ACC112 (cell line): ENCODE results near the gene SLAMF6.
"Not testable (repeated sequence)": the region's sequence is repeated elsewhere in the genome, so short reads cannot be mapped to it uniquely, and the experiment has no call there.

Experiments
- H2AFZ ChIP-seq: fragments of 200-600 bp; sonication (generic); one replicate; pipeline ENCODE4 v1.6.0; 2017; ENCODE audit warnings: antibody characterized with exemption, low read length; ENCODE audit not compliant: unreplicated experiment
- H3K27ac ChIP-seq: fragments of 200-600 bp; sonication (generic); 2 replicates; pipeline ENCODE4 v1.5.1; 2014; ENCODE audit warnings: low read depth, mild to moderate bottlenecking, antibody characterized with exemption, low read length, moderate library complexity
- H3K27me3 ChIP-seq: fragments of 200-600 bp; sonication (generic); 2 replicates; pipeline ENCODE4 v1.6.1; 2014; ENCODE audit warnings: mild to moderate bottlenecking, antibody characterized with exemption, low read length, moderate library complexity, mixed read lengths; ENCODE audit not compliant: insufficient read depth
- H3K36me3 ChIP-seq: fragments of 200-600 bp; sonication (generic); 2 replicates; pipeline ENCODE4 v1.6.1; 2016; ENCODE audit warnings: mild to moderate bottlenecking, antibody characterized with exemption, low read length, moderate library complexity, mixed read lengths; ENCODE audit not compliant: insufficient read depth
- H3K4me1 ChIP-seq: fragments of 200-600 bp; sonication (generic); one replicate; pipeline ENCODE4 v1.6.1; 2016; ENCODE audit warnings: low read length, mixed read lengths; ENCODE audit not compliant: insufficient read depth, unreplicated experiment, control insufficient read depth
- H3K4me3 ChIP-seq: fragments of 200-600 bp; sonication (generic); 2 replicates; pipeline ENCODE4 v1.5.1; 2014; ENCODE audit warnings: mild to moderate bottlenecking, low read depth, low read length
- H3K79me2 ChIP-seq: fragments of 200-600 bp; sonication (generic); one replicate; pipeline ENCODE4 v1.6.0; 2016; ENCODE audit warnings: low read length; ENCODE audit not compliant: control insufficient read depth, unreplicated experiment, insufficient read depth

SLAMF6 gene

GRCh38 chr1:160488347-160489058 lies 34.6 kb downstream of the SLAMF6 start:
- Histone ChIP-seq H3K79me2 (no peaks in the 10 kb centered on the region), H2AFZ (no peak overlapping the region), H3K4me3 (no peak overlapping the region), H3K27ac (no peak overlapping the region), H3K36me3 (no peaks in the 10 kb centered on the region), H3K27me3 (peaks cover 50% of the 10 kb centered on the region), H3K4me1 (no peaks in the 10 kb centered on the region)

GRCh38 chr1:160486453-160486852 lies 36.6 kb downstream of the SLAMF6 start:
- no peaks in the 10 kb centered on the region for H3K4me1 ChIP-seq
- H3K27ac ChIP-seq = no peak overlapping the region

GRCh38 chr1:160483505-160484185 lies 39.4 kb downstream of the SLAMF6 start:
- Histone ChIP-seq H2AFZ (no peak overlapping the region), H3K4me1 (no peaks in the 10 kb centered on the region), H3K36me3 (no peaks in the 10 kb centered on the region), H3K27ac (no peak overlapping the region), H3K4me3 (no peak overlapping the region), H3K79me2 (no peaks in the 10 kb centered on the region), H3K27me3 (peaks cover 26% of the 10 kb centered on the region)

More at GRCh38 chr1:160486453-160486852, 36.6 kb downstream of the SLAMF6 start:
- H2AFZ ChIP-seq = no peak overlapping the region
- no peaks in the 10 kb centered on the region for H3K36me3 ChIP-seq
- H3K79me2 ChIP-seq = no peaks in the 10 kb centered on the region
- peaks cover 52% of the 10 kb centered on the region for H3K27me3 ChIP-seq
- no peak overlapping the region for H3K4me3 ChIP-seq

GRCh38 chr1:160481979-160482596 lies 41.0 kb downstream of the SLAMF6 start:
- H3K36me3 ChIP-seq = no peaks in the 10 kb centered on the region
- H3K4me3 ChIP-seq = no peak overlapping the region
- H3K27me3 ChIP-seq = peaks cover 13% of the 10 kb centered on the region
- H3K79me2 ChIP-seq = no peaks in the 10 kb centered on the region
- no peak overlapping the region for H3K27ac ChIP-seq
- H3K4me1 ChIP-seq = no peaks in the 10 kb centered on the region
- no peak overlapping the region for H2AFZ ChIP-seq

GRCh38 chr1:160480781-160481180 lies 42.3 kb downstream of the SLAMF6 start:
- H3K4me3 ChIP-seq, H2AFZ ChIP-seq, H3K79me2 ChIP-seq, H3K36me3 ChIP-seq, H3K4me1 ChIP-seq, H3K27me3 ChIP-seq, H3K27ac ChIP-seq: not testable (repeated sequence)

GRCh38 chr1:160479091-160479490 lies 44.0 kb downstream of the SLAMF6 start:
- not testable (repeated sequence) for H3K4me1 ChIP-seq, H3K27me3 ChIP-seq, H3K79me2 ChIP-seq, H3K27ac ChIP-seq, H3K36me3 ChIP-seq, H3K4me3 ChIP-seq, H2AFZ ChIP-seq

GRCh38 chr1:160474392-160475242 lies 48.4 kb downstream of the SLAMF6 start:
- H3K27ac ChIP-seq = no peak overlapping the region
- H3K4me1 ChIP-seq = no peaks in the 10 kb centered on the region
- H2AFZ ChIP-seq = no peak overlapping the region
- H3K4me3 ChIP-seq = no peak overlapping the region
- H3K27me3 ChIP-seq = peaks cover 39% of the 10 kb centered on the region
- no peaks in the 10 kb centered on the region for H3K79me2 ChIP-seq
- no peaks in the 10 kb centered on the region for H3K36me3 ChIP-seq

- H3K36me3 ChIP-seq = no peaks in the 10 kb centered on the region
- H3K27ac ChIP-seq = no peak overlapping the region
- H3K79me2 ChIP-seq = no peaks in the 10 kb centered on the region
- no peak overlapping the region for H3K4me3 ChIP-seq
- H2AFZ ChIP-seq = no peak overlapping the region
- peaks cover 55% of the 10 kb centered on the region for H3K27me3 ChIP-seq
- H3K4me1 ChIP-seq = no peaks in the 10 kb centered on the region
These were observed 50.9 kb downstream of the SLAMF6 start for GRCh38 chr1:160472112-160472511.

- Histone ChIP-seq H3K4me1 (no peaks in the 10 kb centered on the region), H3K36me3 (no peaks in the 10 kb centered on the region), H3K27me3 (peaks cover 55% of the 10 kb centered on the region), H3K4me3 (no peak overlapping the region), H2AFZ (no peak overlapping the region), H3K27ac (no peak overlapping the region), H3K79me2 (no peaks in the 10 kb centered on the region)
These were observed 51.8 kb downstream of the SLAMF6 start for GRCh38 chr1:160471253-160471652.

- no peaks in the 10 kb centered on the region for H3K4me1 ChIP-seq
- peaks cover 45% of the 10 kb centered on the region for H3K27me3 ChIP-seq
- H2AFZ ChIP-seq = no peak overlapping the region
- no peak overlapping the region for H3K4me3 ChIP-seq
- no peaks in the 10 kb centered on the region for H3K79me2 ChIP-seq
- H3K27ac ChIP-seq = no peak overlapping the region
- H3K36me3 ChIP-seq = no peaks in the 10 kb centered on the region
These were observed 55.5 kb downstream of the SLAMF6 start for GRCh38 chr1:160467576-160467975.
